KOPT-K1 (cell line): Measurements from ENCODE around the gene NPLOC4.

Source experiments
- H3K27ac ChIP-seq: fragments of 200-600 bp; sonication (generic); 2 replicates; pipeline ENCODE4 v1.5.1; 2016; ENCODE audit warnings: antibody characterized with exemption, mild to moderate bottlenecking, low read depth, low read length; ENCODE audit not compliant: poor library complexity, severe bottlenecking
- H3K36me3 ChIP-seq: fragments of 200-600 bp; sonication (generic); 2 replicates; pipeline ENCODE4 v1.5.1; 2017; ENCODE audit warnings: antibody characterized with exemption, mild to moderate bottlenecking, low read length, moderate library complexity; ENCODE audit not compliant: insufficient read depth
- H3K9me3 ChIP-seq: fragments of 200-600 bp; sonication (generic); 2 replicates; pipeline ENCODE4 v1.5.1; 2017; ENCODE audit warnings: antibody characterized with exemption, low read length, mild to moderate bottlenecking; ENCODE audit not compliant: insufficient read depth, poor library complexity, severe bottlenecking

NPLOC4 gene

DNA sequence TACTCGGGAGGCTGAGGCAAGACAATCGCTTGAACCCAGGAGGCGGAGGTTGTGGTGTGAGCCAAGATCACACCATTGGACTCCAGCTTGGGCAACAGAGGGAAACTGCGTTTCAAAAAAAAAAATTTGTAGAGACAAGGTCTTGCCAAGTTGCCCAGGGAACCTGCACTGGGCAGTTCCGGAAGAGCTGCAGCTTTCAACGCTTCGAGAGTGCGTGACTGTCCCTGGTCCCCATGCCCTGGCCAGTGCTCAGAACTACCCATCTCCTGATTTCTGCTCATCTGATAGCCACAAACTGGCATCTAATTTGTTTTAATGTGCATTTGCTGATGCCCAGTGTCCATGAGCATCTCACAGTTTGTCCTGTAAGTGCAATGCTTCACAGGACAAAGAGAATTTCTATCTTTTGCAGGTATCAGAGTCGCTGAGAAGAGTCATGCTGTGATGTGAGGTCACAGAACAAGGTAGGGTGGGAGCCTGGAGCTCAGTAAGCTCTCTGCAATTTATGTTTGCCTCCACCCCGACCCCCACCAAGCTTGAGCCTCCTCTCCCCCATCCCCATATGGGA is 128.2 kb downstream of the NPLOC4 start:
- Histone ChIP-seq H3K36me3 (peaks cover 42% of the 10 kb centered on the region), H3K27ac (peak overlapping the region; percentile 72), H3K9me3 (peaks cover 7% of the 10 kb centered on the region)
